Common myeloid progenitor, CD34-positive (primary cell): Measurements from ENCODE around the gene METTL22.

Experiments
- CTCF ChIA-PET: fragments of 350-600 bp; sonication (Branson Sonifier 250); formaldehyde crosslinking; loops from one replicate; lab custom pipeline; 2021; ENCODE audit warnings: antibody characterized with exemption; lab: Charles Lee
- POLR2A ChIA-PET: fragments of 350-600 bp; sonication (Branson Sonifier 250); formaldehyde crosslinking; loops from one replicate; lab custom pipeline; 2021; ENCODE audit warnings: antibody characterized with exemption; lab: Charles Lee
- DNase-seq, 3 donors: peaks; one replicate each; pipeline versions ENCODE4 v3.0.0 to v3.0.0-alpha.2; 2013
- H3K27ac ChIP-seq, 2 experiments: 1 replicate in 1 of 2; 2 replicates in 1 of 2; pipeline ENCODE4 v1.7.0; 2013; ENCODE audit warnings: inconsistent platforms in 2 of 2, low read length in 2 of 2, mild to moderate bottlenecking in 2 of 2, low read depth in 1 of 2, moderate library complexity in 1 of 2; ENCODE audit not compliant: severe bottlenecking in 2 of 2, insufficient read depth in 1 of 2, poor library complexity in 1 of 2
- H3K27me3 ChIP-seq, 5 experiments: replicated peaks in 2 of 5; 1 replicate in 3 of 5; 2 replicates in 2 of 5; pipeline versions ENCODE4 v1.6.1 to v1.7.0; 2013; ENCODE audit warnings: low read length in 4 of 5, mild to moderate bottlenecking in 2 of 5, moderate library complexity in 2 of 5, inconsistent platforms in 1 of 5; ENCODE audit not compliant: insufficient read depth in 5 of 5, control insufficient read depth in 4 of 5
- H3K36me3 ChIP-seq, 4 experiments: 1 replicate in 2 of 4; 2 replicates in 2 of 4; pipeline versions ENCODE4 v1.6.1 to v1.7.0; 2013; ENCODE audit warnings: low read length in 3 of 4, control low read depth in 1 of 4, mild to moderate bottlenecking in 1 of 4; ENCODE audit not compliant: control insufficient read depth in 4 of 4, insufficient read depth in 4 of 4
- H3K4me1 ChIP-seq, 4 experiments: 1 replicate in 3 of 4; 2 replicates in 1 of 4; pipeline versions ENCODE4 v1.6.1 to v1.7.1; 2013; ENCODE audit warnings: low read length in 3 of 4, mild to moderate bottlenecking in 3 of 4, control low read depth in 1 of 4, inconsistent platforms in 1 of 4, moderate library complexity in 1 of 4; ENCODE audit not compliant: control insufficient read depth in 4 of 4, insufficient read depth in 4 of 4; ENCODE audit errors: control extremely low read depth in 1 of 4
- H3K4me3 ChIP-seq, 7 experiments: 1 replicate in 4 of 7; 2 replicates in 3 of 7; pipeline versions ENCODE4 v1.5.1 to v1.7.0; 2013; ENCODE audit warnings: mild to moderate bottlenecking in 7 of 7, low read length in 6 of 7, moderate library complexity in 6 of 7, inconsistent platforms in 2 of 7, low read depth in 2 of 7, control low read depth in 1 of 7; ENCODE audit not compliant: insufficient read depth in 4 of 7, control insufficient read depth in 1 of 7; ENCODE audit errors: extremely low read depth in 1 of 7
- H3K9me3 ChIP-seq, 5 experiments: 1 replicate in 4 of 5; 2 replicates in 1 of 5; pipeline versions ENCODE4 v1.6.1 to v1.7.1; 2013; ENCODE audit warnings: low read length in 4 of 5, mild to moderate bottlenecking in 2 of 5, inconsistent platforms in 1 of 5, low read depth in 1 of 5, moderate library complexity in 1 of 5; ENCODE audit not compliant: control insufficient read depth in 4 of 5, insufficient read depth in 2 of 5; ENCODE audit errors: control extremely low read depth in 1 of 5
- WGBS: methylation state at CpG from one replicate; pipeline ENCODE4 v1.1.5; 2013; ENCODE audit not compliant: insufficient coverage; 5-methylcytosine and 5-hydroxymethylcytosine counted together

Gene METTL22

DNA sequence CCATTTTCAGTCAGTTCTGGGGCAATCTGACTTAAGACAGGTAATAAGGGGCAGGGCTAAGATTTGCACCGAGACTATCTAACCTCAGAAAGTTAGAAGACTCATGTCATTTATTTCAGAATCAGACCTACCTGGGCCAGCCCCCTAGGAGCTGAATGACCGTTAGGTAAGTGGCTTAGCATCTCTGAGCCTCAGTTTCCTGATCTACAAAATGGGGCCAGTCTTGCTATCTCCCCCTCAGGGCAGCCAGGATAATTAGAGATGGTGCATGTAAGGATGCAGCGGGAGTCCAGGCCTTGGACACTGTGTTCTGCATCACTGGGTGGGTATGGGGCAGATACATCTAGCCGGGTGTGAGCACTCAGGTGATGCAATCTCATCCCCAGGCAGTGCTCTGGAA is 10.4 kb upstream of the METTL22 start:
- no peak overlapping the region for H3K27ac ChIP-seq
- WGBS: 83% methylated on average over 3 of the region's 4 CpGs
- no peaks in the 10 kb centered on the region for H3K4me1 ChIP-seq
- ChIA-PET POLR2A (no interaction called here), CTCF (no interaction called here)
- H3K36me3 ChIP-seq: no peaks in the 10 kb centered on the region
- H3K9me3 ChIP-seq: no peaks in the 10 kb centered on the region
- H3K4me3 ChIP-seq: no peak overlapping the region
- H3K27me3 ChIP-seq: peaks cover 0 to 11% (median 4%) of the 10 kb centered on the region in 5 experiments
- no peak for DNase-seq

DNA sequence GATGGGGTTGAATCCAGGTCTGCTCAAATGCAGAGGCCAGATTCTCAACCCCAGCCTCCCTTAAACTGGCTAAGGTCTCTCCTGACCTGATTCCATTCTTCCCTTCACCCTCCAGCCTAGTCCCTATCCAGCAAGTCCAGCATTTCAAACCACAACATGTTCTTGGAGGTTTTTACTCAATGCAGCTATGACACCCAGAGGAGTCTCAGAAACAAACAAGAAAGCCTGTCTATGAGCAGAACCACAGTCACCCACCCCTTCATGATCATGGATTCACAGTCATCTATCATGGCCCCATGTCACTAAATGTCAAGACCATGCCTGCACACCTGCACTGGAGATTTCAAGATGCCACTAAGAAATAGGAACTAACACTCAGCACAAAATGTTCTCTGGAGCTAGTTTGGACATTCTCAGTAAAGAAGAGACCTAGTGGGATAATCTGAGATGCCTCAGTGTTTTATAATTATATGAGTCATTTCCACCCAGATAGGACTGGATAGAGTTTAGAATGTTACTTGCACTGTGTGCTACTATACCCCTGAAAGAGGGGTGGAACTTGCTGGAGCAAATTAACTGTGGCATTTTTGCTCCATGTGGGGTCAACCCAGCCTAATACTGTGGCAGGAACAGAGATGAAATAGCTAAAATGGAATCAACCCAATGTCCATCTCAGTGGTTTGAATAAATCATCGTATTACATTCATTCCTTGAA is 9.5 kb upstream of the METTL22 start:
- no CpG with 5 or more reads among the region's 1 CpG for WGBS
- Histone ChIP-seq H3K27ac (no peak overlapping the region), H3K9me3 (no peaks in the 10 kb centered on the region), H3K4me1 (no peaks in the 10 kb centered on the region), H3K4me3 (no peak overlapping the region), H3K27me3 (peaks cover 0 to 14% (median 4%) of the 10 kb centered on the region in 5 experiments), H3K36me3 (no peaks in the 10 kb centered on the region)
- no peak for DNase-seq
- POLR2A ChIA-PET: no interaction called here
- CTCF ChIA-PET: interaction anchor here (0.8 to 1.1 kb wide), 4 partner anchors 13 to 43 kb away, joined by 3 to 4 read pairs (median 3); no protein-coding TSS in a partner anchor

DNA sequence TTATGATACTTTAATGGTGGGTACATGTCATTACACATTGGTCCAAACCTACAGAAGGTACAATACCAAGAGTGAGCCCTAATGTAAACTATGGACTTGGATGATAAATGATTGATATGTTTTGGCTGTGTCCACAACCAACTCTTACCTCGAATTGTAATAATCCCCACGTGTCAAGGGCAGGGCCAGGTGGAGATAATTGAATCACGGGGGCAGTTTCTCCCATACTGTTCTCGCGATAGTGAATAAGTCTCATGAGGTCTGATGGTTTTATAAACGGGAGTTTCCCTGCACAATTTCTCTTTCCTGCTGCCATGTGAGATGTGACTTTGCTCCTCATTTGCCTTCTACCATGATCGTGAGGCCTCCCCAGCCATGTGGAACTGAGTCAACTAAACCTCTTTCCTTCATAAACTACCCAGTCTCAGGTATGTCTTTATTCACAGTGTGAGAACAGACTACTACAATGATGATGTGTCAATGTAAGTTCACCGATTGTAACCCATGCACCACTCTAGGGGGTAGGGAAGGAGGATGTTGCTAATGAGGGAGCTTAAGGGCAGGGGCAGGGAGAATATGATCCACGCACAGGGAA is 7.0 kb upstream of the METTL22 start:
- 73% methylated on average over 6 of the region's 9 CpGs for WGBS
- ChIA-PET POLR2A (no interaction called here), CTCF (interaction anchor here (1.9 kb wide), 1 partner anchor 10 kb away, joined by 5 read pairs; no protein-coding TSS in a partner anchor)
- Histone ChIP-seq H3K27me3 (peaks cover 2 to 20% (median 14%) of the 10 kb centered on the region in 5 experiments), H3K9me3 (no peaks in the 10 kb centered on the region), H3K4me3 (no peak overlapping the region), H3K4me1 (no peaks in the 10 kb centered on the region), H3K27ac (no peak overlapping the region), H3K36me3 (no peaks in the 10 kb centered on the region)
- no peak for DNase-seq

DNA sequence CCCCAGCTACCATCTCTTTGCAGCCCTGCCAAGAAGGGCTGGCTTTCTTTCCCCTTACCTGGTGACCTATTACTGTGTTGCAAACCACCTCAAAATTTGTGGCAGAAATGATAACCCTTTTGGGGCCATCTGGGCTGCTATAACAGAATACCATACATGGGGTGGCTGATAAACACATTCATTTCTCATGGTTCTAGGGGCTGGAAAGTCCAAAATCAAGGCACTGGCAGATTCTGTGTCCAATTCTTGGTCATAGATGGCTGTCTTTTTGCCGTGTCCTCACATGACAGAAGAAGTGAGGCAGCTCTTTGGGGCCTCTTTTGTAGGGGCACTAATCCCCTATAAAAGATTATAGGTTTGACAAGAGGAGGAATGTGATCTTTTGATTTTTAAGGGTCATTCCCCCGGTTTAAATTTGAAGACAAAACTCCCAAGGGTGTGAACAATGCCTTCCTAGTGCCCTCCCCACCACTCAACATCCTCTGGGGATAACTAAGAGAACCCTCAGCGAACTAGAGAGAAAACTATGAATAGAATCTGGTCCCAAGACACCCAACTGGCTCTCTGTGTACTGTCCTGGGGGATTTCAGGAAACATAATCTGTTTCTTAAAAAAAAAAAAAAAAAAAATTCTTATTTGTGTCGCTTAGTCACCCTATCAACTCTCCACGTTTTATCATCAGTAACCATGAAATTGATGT is 1.7 kb upstream of the METTL22 start:
- no peak for DNase-seq
- Histone ChIP-seq H3K4me3 (no peak overlapping the region), H3K36me3 (peaks cover 0 to 6% (median 2%) of the 10 kb centered on the region in 4 experiments), H3K4me1 (peaks cover 3 to 13% (median 9%) of the 10 kb centered on the region in 4 experiments), H3K9me3 (no peaks in the 10 kb centered on the region), H3K27ac (no peak overlapping the region), H3K27me3 (peaks cover 2 to 22% (median 8%) of the 10 kb centered on the region in 5 experiments)
- ChIA-PET POLR2A (no interaction called here), CTCF (no interaction called here)
- WGBS: no CpG with 5 or more reads among the region's 5 CpGs

DNA sequence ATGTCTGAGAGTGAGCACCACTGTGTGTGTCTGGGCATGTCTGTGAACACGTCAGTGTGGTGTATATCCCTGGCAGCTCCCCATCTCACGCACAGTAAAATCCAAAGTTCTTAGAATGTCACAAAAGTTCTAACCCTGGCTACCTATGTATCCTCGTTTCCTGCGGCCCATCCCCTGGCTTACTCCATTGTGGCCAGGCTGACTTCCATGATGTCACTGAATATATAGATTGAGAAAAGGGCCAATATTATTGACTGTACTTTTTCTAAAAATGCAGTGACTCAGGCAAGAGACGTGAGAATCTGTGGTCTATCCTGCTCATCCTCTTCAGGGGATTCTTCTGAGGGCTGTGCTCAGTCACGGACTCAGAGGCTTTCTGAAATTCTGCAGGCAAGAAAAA is 963 bp upstream of the METTL22 start:
- CTCF ChIA-PET: interaction anchor here (1.2 to 2.0 kb wide), 2 partner anchors 12 to 25 kb away, joined by 3 to 7 read pairs; no protein-coding TSS in a partner anchor
- Histone ChIP-seq H3K27ac (no peak overlapping the region), H3K9me3 (no peaks in the 10 kb centered on the region), H3K36me3 (peaks cover 0 to 9% (median 5%) of the 10 kb centered on the region in 4 experiments), H3K27me3 (peaks cover 2 to 22% (median 8%) of the 10 kb centered on the region in 5 experiments), H3K4me3 (no peak overlapping the region), H3K4me1 (peaks cover 3 to 13% (median 9%) of the 10 kb centered on the region in 4 experiments)
- 100% methylated on average over 3 of the region's 6 CpGs for WGBS
- DNase-seq: no peak
- POLR2A ChIA-PET: no interaction called here

DNA sequence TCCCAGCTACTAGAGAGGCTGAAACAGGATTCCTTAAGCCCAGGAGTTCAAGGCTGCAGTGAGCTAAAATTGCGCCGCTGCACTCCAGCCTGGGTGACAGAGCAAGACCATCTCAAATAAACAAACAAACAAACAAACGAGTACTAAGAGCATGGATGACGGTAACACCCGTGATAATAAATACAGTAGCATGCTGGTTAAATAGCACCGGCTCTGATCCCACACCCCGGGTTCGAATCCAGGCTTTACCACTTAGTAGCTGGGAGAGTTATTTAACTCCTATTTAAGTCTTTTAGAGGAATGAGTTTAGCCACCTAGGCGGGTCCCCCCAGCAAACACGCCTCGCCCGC is 301 bp upstream of the METTL22 start:
- DNase-seq: no peak
- peak overlapping the region; percentile 85 to 99 (median 94) for H3K4me3 ChIP-seq
- ChIA-PET CTCF (interaction anchor here (1.2 to 2.0 kb wide), 2 partner anchors 11 to 24 kb away, joined by 3 to 7 read pairs; no protein-coding TSS in a partner anchor), POLR2A (interaction anchor here (1.0 kb wide), 1 partner anchor 11 kb away, joined by 3 read pairs; no protein-coding TSS in a partner anchor)
- H3K36me3 ChIP-seq: peaks cover 4 to 15% (median 11%) of the 10 kb centered on the region in 4 experiments
- peaks cover 2 to 22% (median 5%) of the 10 kb centered on the region in 5 experiments for H3K27me3 ChIP-seq
- WGBS: 33% methylated on average over 6 of the region's 12 CpGs
- peak overlapping the region in 1 of 2 experiments; percentile 97 for H3K27ac ChIP-seq
- H3K4me1 ChIP-seq: peaks cover 3 to 13% (median 9%) of the 10 kb centered on the region in 4 experiments
- H3K9me3 ChIP-seq: no peaks in the 10 kb centered on the region
